ENCODE results near the gene SMC5.
"Not testable (repeated sequence)": the region's sequence is repeated elsewhere in the genome, so short reads cannot be mapped to it uniquely, and the experiment has no call there.

The SMC5 gene

DNA sequence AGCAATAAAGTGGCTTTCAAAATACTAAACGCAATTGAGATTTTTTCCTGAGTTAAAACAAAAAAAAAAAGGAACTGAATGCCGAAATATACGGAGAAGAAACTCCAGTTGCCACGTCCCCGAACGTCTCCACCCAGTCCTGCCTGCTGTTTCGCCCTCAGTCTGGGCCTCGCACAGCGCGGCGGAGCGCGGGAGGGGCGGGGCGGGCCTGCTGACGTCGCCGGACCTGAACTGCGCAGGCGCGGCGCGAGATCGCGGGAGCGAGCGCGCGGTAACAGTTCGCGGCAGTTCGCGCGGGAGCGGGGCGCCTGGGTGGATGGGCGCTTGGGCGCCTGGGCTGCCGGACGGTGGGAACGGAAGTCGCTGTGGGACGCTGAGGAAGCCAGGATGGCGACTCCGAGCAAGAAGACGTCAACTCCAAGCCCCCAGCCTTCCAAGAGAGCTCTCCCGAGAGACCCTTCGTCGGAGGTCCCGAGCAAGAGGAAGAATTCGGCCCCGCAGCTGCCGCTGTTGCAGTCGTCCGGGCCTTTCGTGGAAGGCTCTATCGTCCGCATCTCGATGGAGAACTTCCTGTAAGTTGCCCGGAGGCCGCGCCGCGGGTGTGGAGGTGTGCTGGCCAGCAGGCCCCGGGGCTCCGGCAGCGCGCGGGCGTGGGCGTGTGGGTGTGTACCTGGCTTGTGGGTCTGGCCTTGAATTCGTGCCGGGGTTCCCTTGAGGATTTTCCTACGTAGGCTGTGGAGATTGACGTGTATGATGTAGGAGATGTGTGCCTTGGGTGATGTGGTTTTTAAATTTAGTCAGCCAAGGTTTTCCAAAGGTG is at the start of gene SMC5:
SMC5 (plus strand) TSS at position 287 of the 820 bp plus-strand sequence; CDS start at position 388, 101 bp downstream.
- peak; percentile 90 for DNase-seq

GRCh38 chr9:70217029-70217428 is 41.7 kb upstream of the SMC5 start:
- DNase-seq: no peak

- DNase-seq: no peak
Measured at GRCh38 chr9:70218767-70219166, 40.0 kb upstream of the SMC5 start.

GRCh38 chr9:70220216-70220615 is 38.6 kb upstream of the SMC5 start:
- no peak for DNase-seq

DNA sequence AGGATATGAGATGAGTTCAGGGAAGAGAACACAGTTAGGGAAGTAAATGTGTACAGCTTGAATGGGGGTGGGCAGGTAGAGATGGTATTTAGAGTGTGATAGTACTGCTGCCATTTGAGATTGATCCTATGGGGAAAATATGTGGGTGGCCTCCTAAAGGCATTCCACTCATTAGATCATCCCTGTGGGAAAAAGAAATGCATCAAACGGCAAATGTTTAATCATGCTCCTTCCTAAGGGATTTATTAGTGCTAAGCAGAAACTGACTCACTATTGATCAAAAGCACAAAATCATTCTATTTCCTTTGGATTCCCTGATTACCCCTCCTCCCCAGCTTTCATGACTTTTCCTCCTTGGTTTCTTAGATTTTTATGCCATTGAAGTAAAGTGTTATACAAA is 36.4 kb upstream of the SMC5 start:
- no peak for DNase-seq

DNA sequence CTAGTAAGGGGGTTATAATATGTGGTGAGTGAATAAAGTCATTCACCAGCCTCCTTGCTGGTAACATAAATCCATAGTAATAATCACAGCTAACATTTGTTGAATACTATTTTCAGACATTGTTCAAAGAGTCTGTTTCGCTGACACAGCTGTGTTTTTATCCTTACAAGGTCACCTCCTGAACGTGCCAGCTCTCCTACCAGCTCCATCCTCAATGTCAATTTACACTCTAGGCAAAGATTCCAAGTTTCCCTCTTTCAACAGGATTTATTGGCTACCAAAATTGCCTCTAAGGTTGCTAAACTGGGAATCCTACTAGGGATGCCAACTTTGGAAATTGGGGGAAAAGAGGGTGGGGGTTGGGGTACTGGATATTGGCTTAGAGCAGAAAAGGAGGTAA is 30.7 kb upstream of the SMC5 start:
- DNase-seq: no peak

DNA sequence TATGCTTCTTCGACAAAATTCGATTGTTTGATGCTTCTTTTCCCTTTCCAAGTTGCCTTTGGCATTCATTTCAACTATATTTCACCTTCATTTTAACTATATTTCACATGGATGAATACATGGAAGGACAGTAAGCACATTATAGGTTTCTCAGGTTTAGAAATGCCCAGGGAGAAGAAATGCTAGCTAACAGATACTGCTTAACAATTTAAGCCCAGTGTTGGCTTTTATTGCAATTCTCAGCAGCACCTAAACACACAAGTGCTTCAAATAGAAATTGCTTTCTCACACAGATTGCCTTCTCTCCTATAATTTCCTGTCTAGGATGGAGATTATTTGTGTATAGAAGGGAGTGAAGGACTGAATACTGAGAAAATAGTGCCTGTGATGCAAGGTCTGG is 30.2 kb upstream of the SMC5 start:
- DNase-seq: no peak

- no peak for DNase-seq
Measured at GRCh38 chr9:70229026-70229425, 29.8 kb upstream of the SMC5 start.

DNA sequence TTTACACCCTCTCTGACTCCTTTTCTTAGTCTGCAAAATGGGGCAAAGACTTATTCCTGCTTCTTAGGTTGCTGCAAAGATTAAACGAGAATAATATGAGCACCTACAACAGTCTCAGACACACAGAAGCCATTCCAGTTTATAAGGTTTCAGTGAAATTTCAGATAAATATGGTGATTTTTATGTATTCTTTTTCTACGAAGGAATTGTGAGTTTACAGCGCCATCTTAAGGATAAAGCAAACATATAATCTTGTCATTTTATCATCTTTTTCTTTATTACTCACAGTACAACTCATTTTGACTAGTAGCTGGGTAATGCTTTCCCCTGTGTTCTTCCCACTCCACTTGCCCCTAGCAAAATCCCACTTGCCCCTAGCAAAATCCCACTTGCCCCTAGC is 29.2 kb upstream of the SMC5 start:
- no peak for DNase-seq

DNA sequence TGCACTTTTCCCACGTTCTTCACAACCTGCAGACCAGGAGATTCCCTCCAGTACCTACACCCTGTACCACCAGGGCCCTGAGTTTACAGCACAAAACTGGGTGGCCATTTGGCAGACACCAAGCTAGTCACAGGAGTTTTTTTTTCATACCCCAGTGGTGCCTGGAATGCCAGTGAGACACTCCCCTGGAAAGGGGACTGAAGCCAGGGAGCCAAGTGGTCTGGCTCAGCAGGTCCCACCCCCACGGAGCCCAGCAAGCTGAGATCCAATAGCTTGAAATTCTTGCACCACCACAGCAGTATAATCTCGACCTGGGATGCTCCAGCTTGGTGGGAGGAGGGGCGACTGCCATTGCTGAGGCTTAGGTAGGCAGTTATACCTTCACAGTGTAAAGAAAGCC is 26.3 kb upstream of the SMC5 start:
- no peak for DNase-seq

DNA sequence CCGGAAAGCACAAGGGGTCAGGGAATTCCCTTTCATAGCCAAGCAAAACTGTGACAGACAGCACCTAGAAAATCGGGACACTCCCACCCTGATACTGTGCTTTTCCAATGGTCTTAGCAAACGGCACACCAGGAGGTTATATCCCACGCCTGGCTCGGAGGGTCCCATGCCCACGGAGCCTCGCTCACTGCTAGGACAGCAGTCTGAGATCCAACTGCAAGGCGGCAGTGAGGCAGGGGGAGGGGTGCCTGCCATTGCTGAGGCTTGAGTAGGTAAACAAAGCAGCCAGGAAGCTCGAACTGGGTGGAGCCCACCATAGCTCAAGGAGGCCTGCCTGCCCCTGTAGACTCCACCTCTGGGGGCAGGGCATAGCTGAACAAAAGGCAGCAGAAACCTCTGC is 24.6 kb upstream of the SMC5 start:
- DNase-seq: not testable (repeated sequence)

GRCh38 chr9:70245952-70246351 is 12.8 kb upstream of the SMC5 start:
- not testable (repeated sequence) for DNase-seq

- no peak for DNase-seq
Measured at GRCh38 chr9:70250221-70250620, 8.6 kb upstream of the SMC5 start.

DNA sequence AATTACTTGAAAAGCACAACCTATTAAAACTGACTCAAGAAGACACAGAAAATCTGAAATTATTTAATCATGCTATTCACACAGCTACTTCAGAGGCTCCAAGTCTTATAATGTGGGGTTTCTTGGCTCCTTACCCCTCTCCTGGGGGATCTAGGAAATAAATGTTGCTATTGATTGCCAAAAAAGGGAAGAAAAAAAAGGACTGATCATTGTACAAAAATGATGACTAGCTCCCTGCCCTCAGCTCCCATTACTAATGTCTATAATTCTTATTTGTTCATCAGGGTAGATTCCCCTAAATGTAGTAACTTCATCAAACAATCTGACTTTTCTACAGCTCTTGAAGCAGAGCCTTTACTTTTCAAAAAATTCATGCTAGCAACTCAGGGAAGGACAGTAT is 3.3 kb upstream of the SMC5 start:
- no peak for DNase-seq

DNA sequence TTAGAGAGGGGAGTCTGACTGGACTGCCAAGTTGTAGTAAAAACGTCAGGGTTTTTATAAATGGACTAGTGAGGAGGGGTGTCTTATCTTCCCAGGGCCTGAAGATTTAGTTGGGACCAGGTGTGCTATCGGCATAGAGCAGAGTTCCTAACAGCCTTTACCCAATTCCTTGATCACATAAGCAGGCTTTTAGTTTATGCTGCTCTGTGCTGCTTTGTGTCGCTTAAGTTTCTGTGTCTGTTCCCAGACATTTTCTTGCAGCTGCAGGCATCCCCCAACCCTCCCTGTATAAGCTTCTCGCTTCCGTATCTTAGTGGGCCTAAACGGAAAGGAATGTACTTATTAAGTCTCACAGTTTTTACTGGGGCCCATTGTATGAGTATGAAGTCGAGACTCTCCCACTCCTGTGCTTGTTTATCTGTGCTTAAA is 2.6 kb upstream of the SMC5 start:
- no peak for DNase-seq

DNA sequence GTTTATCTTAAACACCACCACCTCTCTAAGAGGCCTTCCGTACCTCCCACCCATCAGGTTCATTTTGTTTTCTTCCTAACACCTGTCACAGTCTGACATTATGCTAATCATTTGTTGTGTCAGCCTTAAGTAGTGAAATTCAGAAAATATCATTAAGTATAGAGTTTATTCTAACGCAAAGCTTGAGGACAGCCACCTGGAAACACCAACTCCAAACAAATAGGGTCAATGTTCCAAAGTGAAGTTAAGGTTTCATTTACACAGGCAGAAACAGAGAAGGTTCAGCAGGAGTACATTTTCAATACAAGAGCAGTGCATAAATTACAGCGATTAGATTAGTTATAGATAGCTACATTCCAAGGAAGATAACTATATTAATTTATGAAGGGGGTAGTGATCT is 1.3 kb upstream of the SMC5 start:
- no peak for DNase-seq

GRCh38 chr9:70257991-70258691 is 637 bp upstream of the SMC5 start:
- peak; percentile 90 for DNase-seq

GRCh38 chr9:70259512-70259802 is 679 bp downstream of the SMC5 start:
- DNase-seq: no peak

GRCh38 chr9:70260007-70260443 is 1.2 kb downstream of the SMC5 start:
- DNase-seq: no peak

GRCh38 chr9:70260606-70261005 is 1.8 kb downstream of the SMC5 start:
- no peak for DNase-seq

- DNase-seq: no peak
Measured at GRCh38 chr9:70261131-70261870, 2.5 kb downstream of the SMC5 start.

- no peak for DNase-seq
Measured at GRCh38 chr9:70262366-70262765, 3.6 kb downstream of the SMC5 start.

DNA sequence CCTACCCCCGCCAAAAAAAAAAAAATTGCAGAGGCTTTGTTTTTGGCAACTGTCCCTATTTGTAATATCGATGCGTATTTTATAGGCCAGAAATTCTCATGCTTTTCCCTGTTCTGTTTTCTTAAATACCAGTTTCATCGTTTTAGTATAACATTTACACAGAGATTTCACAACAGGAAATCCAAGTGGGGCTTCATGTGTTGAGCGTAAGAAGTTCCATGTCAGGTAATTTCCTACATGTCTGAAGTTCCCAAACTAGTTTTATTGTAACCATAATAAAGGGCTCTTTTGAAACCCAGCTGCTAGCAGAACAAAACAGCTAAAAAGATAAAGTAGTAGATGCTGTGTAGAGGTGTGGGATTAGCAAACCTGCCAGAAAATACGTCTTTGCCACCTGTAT is 4.2 kb downstream of the SMC5 start:
- no peak for DNase-seq

- no peak for DNase-seq
Measured at GRCh38 chr9:70263421-70263820, 4.6 kb downstream of the SMC5 start.
